H9 (cell line): Measurements from ENCODE around the gene KDM3A. TPM values are rescaled to one million over a fixed set of nuclear protein-coding genes. Genes with fewer than 3 reads are reported as not detected.

Experiments
- DNase-seq: peaks from one replicate; pipeline ENCODE4 v3.0.0-alpha.2; 2017
- H2AFZ ChIP-seq: one replicate; pipeline ENCODE4 v1.6.1; 2013; ENCODE audit warnings: mild to moderate bottlenecking, low read length, control low read depth, moderate library complexity
- H2AK5ac ChIP-seq: 2 replicates; pipeline ENCODE4 v1.6.1; 2013; ENCODE audit warnings: low read length, control low read depth, mixed read lengths; ENCODE audit not compliant: insufficient read length
- H2BK120ac ChIP-seq: one replicate; pipeline ENCODE4 v1.6.1; 2013; ENCODE audit warnings: low read depth, mild to moderate bottlenecking, low read length, control low read depth, inconsistent platforms; ENCODE audit not compliant: poor library complexity, severe bottlenecking
- H2BK12ac ChIP-seq: 2 replicates; pipeline ENCODE4 v1.6.1; 2013; ENCODE audit warnings: low read length, control low read depth, mixed read lengths, low read depth; ENCODE audit not compliant: insufficient read length
- H2BK15ac ChIP-seq: 2 replicates; pipeline ENCODE4 v1.6.1; 2013; ENCODE audit warnings: low read depth, low read length, control low read depth
- H2BK20ac ChIP-seq: one replicate; pipeline ENCODE4 v1.6.1; 2013; ENCODE audit warnings: low read depth, mild to moderate bottlenecking, low read length, control low read depth, inconsistent platforms; ENCODE audit not compliant: poor library complexity, severe bottlenecking
- H2BK5ac ChIP-seq: 2 replicates; pipeline ENCODE4 v1.6.1; 2013; ENCODE audit warnings: low read length, control low read depth, mixed read lengths; ENCODE audit not compliant: insufficient read length
- H3K14ac ChIP-seq: 2 replicates; pipeline ENCODE4 v1.6.1; 2013; ENCODE audit warnings: low read length, control low read depth; ENCODE audit not compliant: insufficient read depth
- H3K18ac ChIP-seq: 2 replicates; pipeline ENCODE4 v1.6.1; 2013; ENCODE audit warnings: low read depth, mild to moderate bottlenecking, mixed read lengths, low read length, control low read depth; ENCODE audit not compliant: insufficient read length
- H3K23ac ChIP-seq: 2 replicates; pipeline ENCODE4 v1.6.1; 2013; ENCODE audit warnings: low read length, control low read depth, mixed read lengths, low read depth; ENCODE audit not compliant: insufficient read length
- H3K23me2 ChIP-seq: 2 replicates; pipeline ENCODE4 v1.6.1; 2013; ENCODE audit warnings: low read depth, mild to moderate bottlenecking, mixed read lengths, low read length, control low read depth; ENCODE audit not compliant: insufficient read length, poor library complexity, severe bottlenecking
- H3K27ac ChIP-seq: 2 replicates; pipeline ENCODE4 v1.5.1; 2013; ENCODE audit warnings: low read length, control low read depth, mixed read lengths, low read depth; ENCODE audit not compliant: insufficient read length
- H3K27me3 ChIP-seq: 2 replicates; pipeline ENCODE4 v1.6.1; 2013; ENCODE audit warnings: low read length, control low read depth, inconsistent platforms; ENCODE audit not compliant: insufficient read depth
- H3K4ac ChIP-seq: 2 replicates; pipeline ENCODE4 v1.6.1; 2013; ENCODE audit warnings: low read depth, mild to moderate bottlenecking, control low read depth, inconsistent platforms, low read length, moderate library complexity
- H3K4me1 ChIP-seq: 2 replicates; pipeline ENCODE4 v1.6.1; 2013; ENCODE audit warnings: low read length, control low read depth, inconsistent platforms; ENCODE audit not compliant: insufficient read depth
- H3K4me2 ChIP-seq: 2 replicates; pipeline ENCODE4 v1.6.1; 2013; ENCODE audit warnings: low read length, control low read depth, mixed read lengths; ENCODE audit not compliant: insufficient read length, insufficient read depth
- H3K56ac ChIP-seq: 2 replicates; pipeline ENCODE4 v1.6.1; 2013; ENCODE audit warnings: low read depth, mild to moderate bottlenecking, mixed read lengths, low read length, control low read depth; ENCODE audit not compliant: insufficient read length
- H3K79me1 ChIP-seq: 2 replicates; pipeline ENCODE4 v1.6.1; 2013; ENCODE audit warnings: low read depth, mild to moderate bottlenecking, moderate library complexity, low read length, control low read depth, inconsistent platforms; ENCODE audit not compliant: insufficient read depth, poor library complexity, severe bottlenecking
- H3K79me2 ChIP-seq: 2 replicates; pipeline ENCODE4 v1.6.1; 2013; ENCODE audit warnings: low read length, control low read depth, inconsistent platforms; ENCODE audit not compliant: insufficient read depth
- H3K9ac ChIP-seq: 2 replicates; pipeline ENCODE4 v1.6.1; 2013; ENCODE audit warnings: low read length, control low read depth, mixed read lengths; ENCODE audit not compliant: insufficient read length; ENCODE audit errors: extremely low read depth
- H3K9me3 ChIP-seq: one replicate; pipeline ENCODE4 v1.6.1; 2013; ENCODE audit warnings: low read depth, low read length, inconsistent platforms; ENCODE audit not compliant: control insufficient read depth
- H3T11ph ChIP-seq: one replicate; pipeline ENCODE4 v1.6.1; 2013; ENCODE audit warnings: mild to moderate bottlenecking, low read length, control low read depth, inconsistent platforms
- H4K20me1 ChIP-seq: one replicate; pipeline ENCODE4 v1.6.1; 2013; ENCODE audit not compliant: control insufficient read depth, insufficient read length, insufficient read depth
- H4K5ac ChIP-seq: 2 replicates; pipeline ENCODE4 v1.6.1; 2013; ENCODE audit warnings: low read depth, mild to moderate bottlenecking, mixed read lengths, low read length, control low read depth; ENCODE audit not compliant: insufficient read length
- H4K8ac ChIP-seq: replicated peaks from 2 replicates; pipeline ENCODE4 v1.6.1; 2013; ENCODE audit warnings: low read length, control low read depth, mixed read lengths, low read depth; ENCODE audit not compliant: insufficient read length
- H4K91ac ChIP-seq: 2 replicates; pipeline ENCODE4 v1.6.1; 2013; ENCODE audit warnings: low read depth, mild to moderate bottlenecking, moderate library complexity, mixed read lengths, low read length, control low read depth; ENCODE audit not compliant: insufficient read length
- H3K27ac Mint-ChIP-seq, 3 experiments: 2 replicates in 2 of 3; 3 replicates in 1 of 3; pipeline ENCODE4 v1.8.0; 2020 to 2021; ENCODE audit warnings: mixed read lengths in 3 of 3, mild to moderate bottlenecking in 1 of 3, moderate library complexity in 1 of 3
- H3K27me3 Mint-ChIP-seq: 2 replicates; pipeline ENCODE4 v1.8.0; 2021; ENCODE audit warnings: low read depth, mild to moderate bottlenecking, moderate library complexity, mixed read lengths
- H3K36me3 Mint-ChIP-seq, 3 experiments: 2 replicates in 2 of 3; 3 replicates in 1 of 3; pipeline ENCODE4 v1.8.0; 2020 to 2021; ENCODE audit warnings: low read depth in 3 of 3, mixed read lengths in 3 of 3; ENCODE audit not compliant: insufficient read depth in 1 of 3
- H3K4me1 Mint-ChIP-seq, 2 experiments: 2 replicates each; pipeline ENCODE4 v1.8.0; 2020; ENCODE audit warnings: mixed read lengths in 2 of 2
- H3K4me3 Mint-ChIP-seq, 2 experiments: 2 replicates in 1 of 2; 3 replicates in 1 of 2; pipeline ENCODE4 v1.8.0; 2020 to 2021; ENCODE audit warnings: mild to moderate bottlenecking in 2 of 2, mixed read lengths in 2 of 2, moderate library complexity in 1 of 2
- H3K9me3 Mint-ChIP-seq, 2 experiments: 2 replicates in 1 of 2; 3 replicates in 1 of 2; pipeline ENCODE4 v1.8.0; 2020; ENCODE audit warnings: mild to moderate bottlenecking in 2 of 2, mixed read lengths in 2 of 2, moderate library complexity in 1 of 2
- WGBS: extraction: QIAGEN DNeasy Blood & Tissue Kit; methylation state at CpG from one replicate; pipeline ENCODE4 v1.1.7; 2013; ENCODE audit warnings: missing lambda C conversion rate, low lambda C conversion rate, mixed read lengths; ENCODE audit not compliant: insufficient read length; ENCODE audit errors: extremely low coverage; 5-methylcytosine and 5-hydroxymethylcytosine counted together
- total RNA-seq: library from RNA; stranded (reverse); gene quantifications from 2 replicates; pipeline ENCODE4 v1.2.1, GENCODE V29; 2021
- TF ChIP-seq, protein P1 (sequence below): fragments of 200-600 bp; sonication (generic); conservative IDR thresholded peaks from 3 replicates; pipeline ENCODE4 v1.8.0; 2021; ENCODE audit warnings: antibody characterized with exemption, mild to moderate bottlenecking

Gene KDM3A
- total RNA-seq, 1 experiment from 2014 or later = 28.1 TPM

DNA sequence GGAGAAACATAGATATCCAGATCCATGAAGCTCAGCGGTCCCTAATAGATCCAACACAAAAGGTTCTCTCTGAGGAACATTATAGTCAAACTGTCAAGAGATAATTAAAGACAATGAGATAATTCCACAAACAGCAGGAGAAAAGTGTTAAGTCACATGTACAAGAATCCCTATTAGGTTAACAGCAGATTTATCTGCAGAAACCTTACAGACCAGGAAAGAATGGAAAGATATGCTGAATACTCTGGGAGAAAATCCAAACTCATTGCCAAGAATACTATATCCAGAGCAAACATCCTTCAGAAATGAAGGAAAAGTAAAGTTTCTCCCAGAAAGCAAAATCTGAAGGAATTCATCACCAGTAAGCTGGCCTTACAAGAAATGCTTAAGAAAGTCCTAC lies 10.8 kb upstream of the KDM3A start:
- DNase-seq = no peak
- Histone ChIP-seq H3K56ac (no peak overlapping the region), H2AFZ (no peak overlapping the region), H4K91ac (no peak overlapping the region), H4K20me1 (no peaks in the 10 kb centered on the region), H3K23me2 (no peaks in the 10 kb centered on the region), H3K4me2 (no peak overlapping the region), H2BK20ac (no peak overlapping the region), H3K9ac (no peak overlapping the region), H2BK5ac (no peak overlapping the region), H3K27me3 (no peaks in the 10 kb centered on the region), H3K4ac (no peak overlapping the region), H2BK120ac (no peak overlapping the region), H4K5ac (no peak overlapping the region), H3K9me3 (no peaks in the 10 kb centered on the region), H2BK12ac (no peak overlapping the region), H3K79me2 (no peaks in the 10 kb centered on the region), H3K27ac (no peak overlapping the region), H3K4me1 (no peaks in the 10 kb centered on the region), H4K8ac (no peak overlapping the region), H3K79me1 (no peaks in the 10 kb centered on the region), H3K18ac (no peak overlapping the region), H2BK15ac (no peak overlapping the region), H3K23ac (no peak overlapping the region), H3K14ac (no peak overlapping the region), H3T11ph (no peak overlapping the region), H2AK5ac (no peak overlapping the region)
- WGBS = no CpG with 5 or more reads among the region's 1 CpG
- H3K4me1 Mint-ChIP-seq = peaks cover 0 to 4% of the 10 kb centered on the region in 2 experiments; a peak in 1 of 4 replicates
- TF ChIP-seq, protein P1, sequence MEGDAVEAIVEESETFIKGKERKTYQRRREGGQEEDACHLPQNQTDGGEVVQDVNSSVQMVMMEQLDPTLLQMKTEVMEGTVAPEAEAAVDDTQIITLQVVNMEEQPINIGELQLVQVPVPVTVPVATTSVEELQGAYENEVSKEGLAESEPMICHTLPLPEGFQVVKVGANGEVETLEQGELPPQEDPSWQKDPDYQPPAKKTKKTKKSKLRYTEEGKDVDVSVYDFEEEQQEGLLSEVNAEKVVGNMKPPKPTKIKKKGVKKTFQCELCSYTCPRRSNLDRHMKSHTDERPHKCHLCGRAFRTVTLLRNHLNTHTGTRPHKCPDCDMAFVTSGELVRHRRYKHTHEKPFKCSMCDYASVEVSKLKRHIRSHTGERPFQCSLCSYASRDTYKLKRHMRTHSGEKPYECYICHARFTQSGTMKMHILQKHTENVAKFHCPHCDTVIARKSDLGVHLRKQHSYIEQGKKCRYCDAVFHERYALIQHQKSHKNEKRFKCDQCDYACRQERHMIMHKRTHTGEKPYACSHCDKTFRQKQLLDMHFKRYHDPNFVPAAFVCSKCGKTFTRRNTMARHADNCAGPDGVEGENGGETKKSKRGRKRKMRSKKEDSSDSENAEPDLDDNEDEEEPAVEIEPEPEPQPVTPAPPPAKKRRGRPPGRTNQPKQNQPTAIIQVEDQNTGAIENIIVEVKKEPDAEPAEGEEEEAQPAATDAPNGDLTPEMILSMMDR = no peak
- no peak overlapping the region for H3K4me3 Mint-ChIP-seq
- H3K27me3 Mint-ChIP-seq = peaks cover 23% of the 10 kb centered on the region
- H3K27ac Mint-ChIP-seq = no peak overlapping the region
- H3K36me3 Mint-ChIP-seq = no peaks in the 10 kb centered on the region
- peaks cover 5 to 6% of the 10 kb centered on the region in 2 experiments for H3K9me3 Mint-ChIP-seq
